Right cardiac atrium (tissue), 5 donors: ENCODE measurements around the gene MAGEA10. TPM values are rescaled to one million over a fixed set of nuclear protein-coding genes. Genes with fewer than 3 reads are reported as not detected.
"Not testable (repeated sequence)": the region's sequence is repeated elsewhere in the genome, so short reads cannot be mapped to it uniquely, and the experiment has no call there.

ENCODE experiments used
- ATAC-seq, 2 donors: fragments of 200-7000 bp; cut with Tn5 transposase; one replicate each; pipeline versions ENCODE4 v1.8.0 to v1.9.1; 2020; ENCODE audit warnings: moderate library complexity in 2 of 2, mild to moderate bottlenecking in 1 of 2
- DNase-seq, 3 donors: peaks; one replicate each; pipeline ENCODE4 v3.0.0-alpha.2; 2020
- H3K27ac ChIP-seq: one replicate; pipeline ENCODE4 v1.5.1; 2013; ENCODE audit warnings: mild to moderate bottlenecking, low read length, control low read depth, moderate library complexity
- H3K27me3 ChIP-seq: one replicate; pipeline ENCODE4 v1.6.1; 2013; ENCODE audit not compliant: control insufficient read depth, insufficient read depth
- H3K4me1 ChIP-seq: one replicate; pipeline ENCODE4 v1.6.1; 2013; ENCODE audit warnings: low read length; ENCODE audit not compliant: control insufficient read depth, insufficient read depth
- H3K4me3 ChIP-seq: one replicate; pipeline ENCODE4 v1.5.1; 2013; ENCODE audit warnings: low read length, control low read depth
- H3K9me3 ChIP-seq: one replicate; pipeline ENCODE4 v1.6.1; 2013; ENCODE audit warnings: low read length; ENCODE audit not compliant: control insufficient read depth
- WGBS: extraction: QIAGEN DNeasy Blood & Tissue Kit; methylation state at CpG from one replicate; pipeline ENCODE4 v1.1.7; 2013; 5-methylcytosine and 5-hydroxymethylcytosine counted together
- intact Hi-C, 4 donors: fragments of 100-400 bp; cut with DNase I; formaldehyde crosslinking; loops; one replicate each; pipeline versions ENCODE4 v1.11.0 to v1.14.0; 2022 to 2023
- polyA plus RNA-seq: library from polyadenylated mRNA; stranded (reverse); fragments of 200-250 nt; gene quantifications from one replicate; pipeline ENCODE4 v1.2.3, GENCODE V29; 2013
- total RNA-seq, 4 donors: library from RNA; stranded (reverse); fragmentation: NEBNext Ultra II Directional; extraction: Animal tissue kit (Norgen Biotek cat#: 25700); gene quantifications; one replicate each; pipeline ENCODE4 v1.2.1, GENCODE V29; 2021
- donor health status: healthy with polysubstance abuse.
- donor health status: DM: no; HTN: yes; CAD: no.
- donor health status: DM: no; HTN: no; CAD: no.
- donor health status: DM: no; HTN: yes; CAD: no; lungs with severe emphysema.
- donor health status: DM: yes; HTN: yes; CAD: no.

The MAGEA10 gene
- total and polyA plus RNA-seq, 5 donors = not detected

DNA sequence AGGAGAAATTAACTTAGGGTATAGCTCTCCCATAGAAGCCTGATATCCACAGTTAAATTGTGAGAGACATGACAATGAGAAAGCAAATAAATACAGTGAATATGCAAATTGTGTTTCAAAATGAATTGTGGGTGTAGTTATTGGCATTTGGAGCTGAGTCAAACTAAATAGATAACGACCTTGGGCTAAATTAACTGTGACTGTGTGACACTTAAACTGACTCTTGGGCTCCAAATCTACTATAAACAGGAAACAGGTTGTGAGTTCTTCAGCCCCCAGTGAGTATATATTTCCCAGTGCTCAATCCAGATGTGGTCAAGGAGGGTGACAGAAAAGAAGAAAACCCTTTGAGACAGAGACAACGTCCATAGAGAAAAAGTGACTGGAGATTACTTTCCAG is 11.3 kb upstream of the MAGEA10 start:
- Histone ChIP-seq H3K4me3 (no peak overlapping the region), H3K4me1 (no peaks in the 10 kb centered on the region), H3K27ac (no peak overlapping the region), H3K9me3 (no peaks in the 10 kb centered on the region), H3K27me3 (no peaks in the 10 kb centered on the region)
- ATAC-seq (peak in 1 of 2 donors; percentile 49), DNase-seq (no peak)
- WGBS = 28% methylated on average over 2 of the region's 2 CpGs
- intact Hi-C loops = no loop called here

DNA sequence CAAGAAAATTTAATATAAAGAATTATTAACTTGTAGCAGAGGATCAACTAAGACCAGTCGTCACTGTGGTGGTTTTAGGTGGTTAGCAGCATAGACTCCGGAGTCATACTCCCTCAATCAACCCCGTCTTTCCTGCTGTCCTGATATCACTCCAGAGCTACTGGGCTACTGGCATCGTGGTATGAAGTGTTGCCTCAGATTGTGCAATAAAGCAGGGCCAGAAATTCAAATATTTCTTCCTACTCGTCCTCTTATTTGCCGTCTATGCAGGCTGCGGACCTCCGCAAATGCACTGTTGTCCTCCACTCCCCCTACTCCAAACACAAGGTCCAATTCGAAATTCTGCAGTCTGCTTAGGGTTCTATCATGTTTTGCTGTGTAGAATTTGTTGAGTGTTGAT is 1.2 kb upstream of the MAGEA10 start:
- no peak overlapping the region for H3K27ac ChIP-seq
- 78% methylated on average over 9 of the region's 9 CpGs for WGBS
- H3K4me1 ChIP-seq = no peaks in the 10 kb centered on the region
- no peak for DNase-seq
- no peaks in the 10 kb centered on the region for H3K27me3 ChIP-seq
- no peak for ATAC-seq
- no peaks in the 10 kb centered on the region for H3K9me3 ChIP-seq
- intact Hi-C loops = no loop called here
- H3K4me3 ChIP-seq = no peak overlapping the region

DNA sequence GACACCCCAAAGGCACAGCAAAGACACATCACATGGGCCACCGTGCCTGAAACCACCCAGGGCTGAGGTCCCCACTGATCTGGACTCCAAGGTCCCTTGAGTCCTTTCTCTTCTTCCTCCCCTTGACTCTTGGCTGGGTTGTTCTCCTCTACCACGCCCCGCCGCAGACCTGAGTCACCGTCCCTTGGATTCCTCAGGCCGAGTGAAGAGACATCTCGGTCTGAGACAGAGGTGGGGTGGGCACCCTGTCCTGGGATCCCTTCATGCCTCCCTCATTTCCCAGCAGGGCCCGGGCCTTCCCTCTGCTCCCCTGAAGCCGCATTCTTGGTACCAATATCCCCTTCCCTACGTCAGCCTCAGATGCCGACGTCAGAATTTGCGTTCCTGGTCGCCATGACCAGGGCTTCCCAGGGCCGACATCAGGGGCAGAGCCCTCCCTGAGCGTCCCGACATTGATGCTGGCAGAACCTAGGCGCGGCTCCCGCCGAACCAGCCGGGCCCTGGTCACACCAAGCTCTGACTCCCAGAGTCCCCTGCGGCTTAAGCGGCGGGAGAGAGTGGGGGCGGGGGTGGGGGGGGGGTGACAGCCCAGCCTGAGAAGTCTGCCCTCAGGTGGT is 498 bp downstream of the MAGEA10 start:
- no peak for ATAC-seq
- Histone ChIP-seq H3K27me3 (no peaks in the 10 kb centered on the region), H3K9me3 (no peaks in the 10 kb centered on the region), H3K4me3 (no peak overlapping the region), H3K27ac (no peak overlapping the region), H3K4me1 (no peaks in the 10 kb centered on the region)
- intact Hi-C loops = no loop called here
- peak in 1 of 3 donors; percentile 40 for DNase-seq
- 94% methylated on average over 26 of the region's 26 CpGs for whole genome bisulfite sequencing

DNA sequence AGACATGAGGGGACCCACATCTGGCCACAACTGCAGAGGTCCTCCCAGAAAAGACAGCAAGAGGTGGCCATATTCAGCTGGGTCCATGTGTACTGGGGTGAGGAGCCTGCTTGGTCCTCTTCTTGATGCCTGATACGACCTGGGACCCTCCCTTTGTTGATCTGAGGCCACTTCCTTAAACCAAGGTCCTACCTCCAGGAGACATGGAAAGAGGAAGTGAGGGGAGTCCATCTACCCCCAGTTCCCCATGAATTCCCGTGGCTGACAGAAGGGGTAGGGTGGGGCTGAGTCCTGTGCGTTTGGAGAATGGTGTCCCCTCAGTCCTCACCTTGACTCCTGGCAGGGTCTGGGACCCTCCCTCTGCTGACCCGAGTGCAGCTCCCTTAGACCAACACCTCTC is 2.1 kb downstream of the MAGEA10 start:
- Histone ChIP-seq H3K4me1 (no peaks in the 10 kb centered on the region), H3K4me3 (no peak overlapping the region), H3K9me3 (no peaks in the 10 kb centered on the region), H3K27me3 (no peaks in the 10 kb centered on the region), H3K27ac (no peak overlapping the region)
- ATAC-seq (no peak), DNase-seq (no peak)
- intact Hi-C loops = no loop called here
- 53% methylated on average over 4 of the region's 4 CpGs for WGBS

DNA sequence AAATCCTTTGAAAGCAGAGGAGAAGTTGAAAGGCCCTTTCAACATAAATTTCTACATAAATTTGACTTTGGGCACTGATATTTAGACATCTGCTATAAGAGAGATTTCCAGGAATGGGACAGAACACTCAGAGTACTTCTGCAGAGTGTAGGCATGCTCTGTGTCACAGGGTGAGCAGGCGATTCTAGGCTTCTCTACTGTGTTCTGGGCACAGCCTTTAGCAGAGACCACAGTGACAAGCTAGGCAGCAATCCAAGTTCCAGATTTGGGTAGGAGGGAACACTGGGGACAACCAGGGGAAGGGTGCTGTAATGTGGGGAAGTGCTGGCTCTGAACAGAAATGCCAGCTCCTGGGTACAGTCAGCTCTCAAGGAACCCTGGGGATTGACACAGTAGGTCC is 6.9 kb downstream of the MAGEA10 start:
- 76% methylated on average over 1 of the region's 1 CpG for WGBS
- H3K27ac ChIP-seq = no peak overlapping the region
- no peaks in the 10 kb centered on the region for H3K9me3 ChIP-seq
- H3K27me3 ChIP-seq = no peaks in the 10 kb centered on the region
- no peak overlapping the region for H3K4me3 ChIP-seq
- intact Hi-C loops = no loop called here
- no peaks in the 10 kb centered on the region for H3K4me1 ChIP-seq
- DNase-seq (no peak), ATAC-seq (no peak)

GRCh38 chrX:152129069-152129844 is 9.1 kb downstream of the MAGEA10 start:
- intact Hi-C loops, H3K4me3 ChIP-seq, H3K4me1 ChIP-seq, ATAC-seq, H3K27me3 ChIP-seq, DNase-seq, H3K9me3 ChIP-seq, H3K27ac ChIP-seq: not testable (repeated sequence)
- 72% methylated on average over 4 of the region's 4 CpGs for WGBS

DNA sequence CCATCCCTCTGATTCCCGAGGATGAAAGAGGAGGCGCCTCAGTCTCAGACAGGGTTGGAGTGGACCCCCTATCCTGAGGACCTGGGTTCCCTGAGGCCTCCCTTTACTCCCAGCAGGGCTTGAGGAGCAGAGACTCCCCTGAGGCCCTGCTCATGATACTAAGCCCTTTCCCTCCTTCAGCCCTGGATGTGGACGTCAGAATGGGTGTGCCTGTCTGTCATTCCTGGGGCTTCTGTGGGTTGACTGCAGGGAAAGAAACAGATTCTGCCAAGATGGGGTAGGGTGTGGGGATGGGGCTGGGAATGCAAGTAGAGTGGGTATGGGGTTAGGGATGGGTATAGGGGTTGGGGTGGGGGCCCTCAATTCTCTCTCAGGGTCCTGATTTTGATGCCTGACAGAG is 21.1 kb downstream of the MAGEA10 start:
- Histone ChIP-seq H3K9me3 (no peaks in the 10 kb centered on the region), H3K27me3 (no peaks in the 10 kb centered on the region), H3K27ac (no peak overlapping the region), H3K4me3 (no peak overlapping the region), H3K4me1 (no peaks in the 10 kb centered on the region)
- WGBS = 82% methylated on average over 3 of the region's 3 CpGs
- DNase-seq (no peak), ATAC-seq (no peak)
- intact Hi-C loops = no loop called here

DNA sequence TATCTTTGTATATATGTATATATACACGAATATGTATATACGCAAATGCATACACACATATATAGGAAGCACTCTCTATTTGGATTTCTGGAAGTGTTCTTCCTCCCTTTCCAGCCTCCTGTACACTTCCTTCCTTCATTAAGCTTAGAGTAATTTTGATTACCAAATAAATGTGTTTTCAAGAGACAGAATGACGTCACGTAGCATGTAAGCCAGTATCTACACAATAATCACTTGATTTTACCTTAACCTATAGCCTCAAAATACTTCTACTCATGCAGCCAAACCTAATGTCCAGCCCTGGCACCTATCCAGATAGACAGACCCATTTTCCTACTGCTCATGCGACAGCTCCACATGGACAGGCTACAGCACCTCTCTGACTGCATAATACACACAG is 29.9 kb downstream of the MAGEA10 start:
- ATAC-seq = no peak
- H3K27ac ChIP-seq = no peak overlapping the region
- H3K4me3 ChIP-seq = no peak overlapping the region
- intact Hi-C loops = no loop called here
- no peak for DNase-seq
- H3K4me1 ChIP-seq = no peaks in the 10 kb centered on the region
- H3K27me3 ChIP-seq = no peaks in the 10 kb centered on the region
- H3K9me3 ChIP-seq = no peaks in the 10 kb centered on the region
- 88% methylated on average over 5 of the region's 5 CpGs for WGBS

DNA sequence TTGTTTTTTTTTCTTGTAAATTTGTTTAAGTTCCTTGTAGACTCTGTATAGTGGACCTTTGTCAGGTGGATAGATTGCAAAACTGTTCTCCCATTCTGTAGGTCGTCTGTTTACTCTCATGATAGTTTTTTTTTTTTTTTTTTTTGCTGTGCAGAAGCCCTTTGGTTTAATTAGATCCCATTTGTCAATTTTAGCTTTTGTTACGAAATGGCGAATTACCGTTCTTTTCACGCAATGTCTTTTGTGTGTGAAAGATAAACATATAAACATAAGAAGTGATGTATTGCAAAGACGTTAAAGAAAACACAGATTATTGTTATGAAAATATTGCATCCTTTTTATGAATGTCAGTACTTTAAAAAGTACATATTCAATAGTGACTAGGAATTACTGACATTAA is 34.5 kb downstream of the MAGEA10 start:
- Histone ChIP-seq H3K9me3 (no peaks in the 10 kb centered on the region), H3K4me3 (no peak overlapping the region), H3K27ac (no peak overlapping the region), H3K4me1 (no peaks in the 10 kb centered on the region), H3K27me3 (no peaks in the 10 kb centered on the region)
- intact Hi-C loops = no loop called here
- ATAC-seq (no peak), DNase-seq (no peak)
- 91% methylated on average over 6 of the region's 6 CpGs for WGBS

GRCh38 chrX:152086141-152086540 is 52.2 kb downstream of the MAGEA10 start:
- WGBS = 94% methylated on average over 6 of the region's 6 CpGs
- Histone ChIP-seq H3K4me1 (no peaks in the 10 kb centered on the region), H3K4me3 (no peak overlapping the region), H3K9me3 (no peaks in the 10 kb centered on the region), H3K27me3 (no peaks in the 10 kb centered on the region), H3K27ac (no peak overlapping the region)
- DNase-seq = no peak
- no peak for ATAC-seq
- intact Hi-C loops = no loop called here
